Globus pallidus (tissue), 1 donor: ENCODE measurements around the gene PNN.
"Not testable (repeated sequence)": the region's sequence is repeated elsewhere in the genome, so short reads cannot be mapped to it uniquely, and the experiment has no call there.

Experiments
- DNase-seq: peaks from one replicate; pipeline ENCODE4 v3.0.0-alpha.2; 2015; ENCODE audit warnings: low spot score

The PNN gene

GRCh38 chr14:39174560-39175444 lies at the start of gene PNN:
Gene PNN, plus strand, starts transcription at chr14:39175254. Its CDS starts 26 bp downstream, at chr14:39175280.
- peak; percentile 99 for DNase-seq

- not testable (repeated sequence) for DNase-seq
Measured at GRCh38 chr14:39137835-39138234, 37.2 kb upstream of the PNN start.

- DNase-seq = no peak
Measured at GRCh38 chr14:39138440-39138839, 36.6 kb upstream of the PNN start.

- no peak for DNase-seq
Measured at GRCh38 chr14:39140170-39140569, 34.9 kb upstream of the PNN start.

- not testable (repeated sequence) for DNase-seq
Measured at GRCh38 chr14:39141623-39142022, 33.4 kb upstream of the PNN start.

GRCh38 chr14:39143226-39143625 lies 31.8 kb upstream of the PNN start:
- DNase-seq = not testable (repeated sequence)

GRCh38 chr14:39145266-39145966 lies 29.6 kb upstream of the PNN start:
- no peak for DNase-seq

GRCh38 chr14:39154594-39155189 lies 20.4 kb upstream of the PNN start:
- DNase-seq = no peak

- DNase-seq = no peak
Measured at GRCh38 chr14:39157491-39157890, 17.6 kb upstream of the PNN start.

- DNase-seq = no peak
Measured at GRCh38 chr14:39158222-39158858, 16.7 kb upstream of the PNN start.

- DNase-seq = no peak
Measured at GRCh38 chr14:39160494-39160893, 14.6 kb upstream of the PNN start.

GRCh38 chr14:39167797-39168320 lies 7.2 kb upstream of the PNN start:
- not testable (repeated sequence) for DNase-seq

GRCh38 chr14:39168591-39168990 lies 6.5 kb upstream of the PNN start:
- DNase-seq = no peak

- DNase-seq = no peak
Measured at GRCh38 chr14:39169541-39169900, 5.5 kb upstream of the PNN start.

- DNase-seq = no peak
Measured at GRCh38 chr14:39173198-39173597, 1.9 kb upstream of the PNN start.

GRCh38 chr14:39175445-39176262 lies 600 bp downstream of the PNN start:
- no peak for DNase-seq

- no peak for DNase-seq
Measured at GRCh38 chr14:39176263-39177167, 1.5 kb downstream of the PNN start.

- no peak for DNase-seq
Measured at GRCh38 chr14:39177168-39177545, 2.1 kb downstream of the PNN start.

GRCh38 chr14:39179042-39179441 lies 4.0 kb downstream of the PNN start:
- no peak for DNase-seq

GRCh38 chr14:39180553-39180952 lies 5.5 kb downstream of the PNN start:
- no peak for DNase-seq
